ENCODE data around the gene TPGS2. TPM values are rescaled to one million over a fixed set of nuclear protein-coding genes. Genes with fewer than 3 reads are reported as not detected.

The TPGS2 gene
- total RNA-seq, 3 donors from 2014 or later = 27.6 to 42.0 (median 36.7) TPM

DNA sequence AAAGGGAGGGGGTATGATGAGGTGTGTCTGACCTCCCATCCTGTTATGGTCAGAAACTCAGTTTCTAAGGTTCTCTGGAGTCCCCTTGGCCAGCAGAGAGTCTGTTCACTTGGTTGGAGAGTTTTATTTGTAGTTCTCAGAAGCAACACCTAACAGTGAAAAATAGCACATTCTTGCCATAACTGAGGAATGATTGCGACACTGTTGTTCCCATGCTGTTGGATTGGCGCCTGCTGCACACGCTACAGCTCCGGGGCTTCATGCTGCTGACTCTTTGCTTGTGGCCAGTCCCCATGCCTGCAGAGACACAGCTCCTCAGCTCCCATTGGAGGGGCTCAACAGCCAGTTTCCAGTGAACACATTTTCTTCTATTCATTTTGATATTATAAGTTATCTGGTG is 42.1 kb downstream of the TPGS2 start:
- no peak overlapping the region for H3K4me3 ChIP-seq
- H3K36me3 ChIP-seq (ENCODE audit: low read depth) = no peaks in the 10 kb centered on the region
- intact Hi-C loops (cut with DNase I, micrococcal nuclease) = no loop called here
- TF ChIP-seq CTCF (IDR thresholded peaks at IDR 0.05) = no peak
- no peaks in the 10 kb centered on the region for H3K4me1 ChIP-seq (ENCODE audit: low read depth)
- no peak for DNase-seq
- no peak for ATAC-seq
- no peaks in the 10 kb centered on the region for H3K9me3 ChIP-seq

DNA sequence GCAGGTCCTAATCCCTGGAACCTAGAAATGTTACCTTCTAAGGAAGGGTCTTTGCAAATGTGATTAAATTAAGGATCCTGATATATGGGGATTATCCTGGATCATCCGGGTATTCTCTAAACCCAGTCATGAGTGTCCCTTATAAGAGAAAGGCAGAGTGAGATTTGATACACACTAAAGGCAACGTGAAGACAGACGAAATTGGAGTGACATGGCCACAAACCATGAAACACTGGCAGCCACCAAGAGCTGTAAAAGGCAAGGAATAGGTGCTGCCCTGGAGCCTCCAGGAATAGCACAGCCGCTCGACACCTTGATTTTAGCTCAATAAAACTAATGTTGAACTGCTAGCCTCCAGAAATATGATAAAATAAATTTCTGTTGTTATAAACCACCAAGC is 45.0 kb downstream of the TPGS2 start:
- no peak overlapping the region for H3K4me3 ChIP-seq
- intact Hi-C loops (cut with DNase I, micrococcal nuclease) = no loop called here

DNA sequence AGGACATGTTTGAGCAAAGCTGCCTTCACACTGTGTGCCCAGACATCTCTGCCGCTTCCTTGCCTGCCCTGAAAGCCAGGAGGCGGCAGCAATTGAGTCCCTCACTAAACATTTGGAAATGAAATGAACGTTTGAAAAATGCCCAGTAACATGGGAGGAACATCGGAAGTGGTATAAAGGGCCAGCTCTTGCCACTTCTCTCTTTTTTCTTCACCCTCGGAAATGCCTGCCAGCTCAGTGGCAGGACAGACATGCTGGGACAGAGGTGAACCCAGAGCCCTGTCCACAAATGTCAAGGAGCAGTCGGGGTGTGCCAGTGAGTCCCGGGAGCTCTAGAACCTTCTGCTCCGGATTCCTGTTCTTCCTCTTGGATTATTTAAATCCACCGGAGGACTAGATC is 46.1 kb downstream of the TPGS2 start:
- Histone ChIP-seq H3K9me3 (no peaks in the 10 kb centered on the region), H3K36me3 (ENCODE audit: low read depth) (no peaks in the 10 kb centered on the region), H3K4me1 (ENCODE audit: low read depth) (no peaks in the 10 kb centered on the region), H3K4me3 (no peak overlapping the region)
- TF ChIP-seq CTCF (IDR thresholded peaks at IDR 0.05) = no peak
- no peak for ATAC-seq
- no peak for DNase-seq
- intact Hi-C loops (cut with DNase I, micrococcal nuclease) = no loop called here

More for the DNA sequence above, 45.0 kb downstream of the TPGS2 start:
- Histone ChIP-seq H3K9me3 (no peaks in the 10 kb centered on the region), H3K4me1 (ENCODE audit: low read depth) (no peaks in the 10 kb centered on the region), H3K36me3 (ENCODE audit: low read depth) (no peaks in the 10 kb centered on the region)
- no peak for TF ChIP-seq CTCF (IDR thresholded peaks at IDR 0.05)
- DNase-seq = no peak
- ATAC-seq = no peak

DNA sequence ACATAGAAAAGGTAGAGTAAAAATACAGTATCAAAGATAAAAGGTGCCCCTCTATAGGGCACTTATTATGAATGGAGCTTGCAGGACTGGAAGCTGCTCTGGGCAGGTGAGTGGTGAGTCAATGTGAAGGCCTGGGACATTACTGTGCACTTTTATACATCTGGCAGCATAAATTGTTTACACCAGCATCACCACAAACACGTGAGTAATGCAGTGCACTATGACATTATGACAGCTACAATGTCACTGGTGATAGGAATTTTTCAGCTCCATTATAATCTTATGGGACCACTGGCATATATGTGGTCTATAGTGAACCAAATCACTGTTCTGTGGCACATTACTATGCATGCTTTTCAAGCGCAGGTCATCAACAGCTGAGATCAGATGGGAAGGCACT is 48.1 kb downstream of the TPGS2 start:
- ATAC-seq = no peak
- TF ChIP-seq CTCF (IDR thresholded peaks at IDR 0.05) = no peak

GRCh38 chr18:36777566-36777965 is 51.2 kb downstream of the TPGS2 start:
- Histone ChIP-seq H3K36me3 (ENCODE audit: low read depth) (no peaks in the 10 kb centered on the region), H3K4me1 (ENCODE audit: low read depth) (no peaks in the 10 kb centered on the region), H3K9me3 (no peaks in the 10 kb centered on the region), H3K4me3 (no peak overlapping the region)
- TF ChIP-seq CTCF (IDR thresholded peaks at IDR 0.05) = no peak
- ATAC-seq = no peak
- DNase-seq = no peak
- intact Hi-C loops (cut with DNase I, micrococcal nuclease) = no loop called here

More for the DNA sequence above, 48.1 kb downstream of the TPGS2 start:
- H3K9me3 ChIP-seq = no peaks in the 10 kb centered on the region
- no peaks in the 10 kb centered on the region for H3K36me3 ChIP-seq (ENCODE audit: low read depth)
- DNase-seq = no peak
- intact Hi-C loops (cut with DNase I, micrococcal nuclease) = no loop called here
- H3K4me1 ChIP-seq (ENCODE audit: low read depth) = no peaks in the 10 kb centered on the region
- H3K4me3 ChIP-seq = no peak overlapping the region

GRCh38 chr18:36776650-36777049 is 52.2 kb downstream of the TPGS2 start:
- DNase-seq (no peak), ATAC-seq (no peak)
- no peak for TF ChIP-seq CTCF (IDR thresholded peaks at IDR 0.05)
- Histone ChIP-seq H3K4me1 (ENCODE audit: low read depth) (no peaks in the 10 kb centered on the region), H3K4me3 (no peak overlapping the region), H3K9me3 (no peaks in the 10 kb centered on the region), H3K36me3 (ENCODE audit: low read depth) (no peaks in the 10 kb centered on the region)
- intact Hi-C loops (cut with DNase I, micrococcal nuclease) = no loop called here

Data from mucosa of descending colon (tissue), 3 donors.